MCF 10A (cell line): ENCODE data around the gene HOXC4. TPM values are rescaled to one million over a fixed set of nuclear protein-coding genes. Genes with fewer than 3 reads are reported as not detected.
"Not testable (repeated sequence)": the region's sequence is repeated elsewhere in the genome, so short reads cannot be mapped to it uniquely, and the experiment has no call there.

Source experiments
- BruUV-seq: library from RNA; stranded (reverse); fragments of 400-500 nt; replicated peaks from 2 replicates; lab custom pipeline; 2021; lab: Mats Ljungman, UMichigan
- CTCF ChIA-PET: fragments of 300-600 bp; sonication (Branson Sonifier 250); formaldehyde crosslinking; extraction: SDS; loops from one replicate; lab custom pipeline; 2021; ENCODE audit warnings: antibody characterized with exemption, inconsistent platforms; lab: Yijun Ruan, JAX
- POLR2A ChIA-PET: fragments of 300-600, 350-650 bp; sonication (Branson Sonifier 250); formaldehyde crosslinking; extraction: SDS; loops from one replicate; lab custom pipeline; 2020; ENCODE audit warnings: antibody characterized with exemption, inconsistent platforms; lab: Yijun Ruan, JAX
- DNase-seq: peaks from one replicate; pipeline ENCODE4 v3.0.0-alpha.2; 2018; ENCODE audit not compliant: unreplicated experiment
- H3K27ac Mint-ChIP-seq: one replicate; pipeline ENCODE4 v1.8.0; 2022; ENCODE audit warnings: mild to moderate bottlenecking, low read depth, mixed read lengths; ENCODE audit not compliant: unreplicated experiment
- H3K27me3 Mint-ChIP-seq: one replicate; pipeline ENCODE4 v1.8.0; 2022; ENCODE audit warnings: mixed read lengths; ENCODE audit not compliant: insufficient read depth, unreplicated experiment
- H3K36me3 Mint-ChIP-seq: one replicate; pipeline ENCODE4 v1.8.0; 2022; ENCODE audit warnings: mild to moderate bottlenecking, moderate library complexity, mixed read lengths; ENCODE audit not compliant: insufficient read depth, unreplicated experiment
- H3K4me1 Mint-ChIP-seq: one replicate; pipeline ENCODE4 v1.8.0; 2022; ENCODE audit warnings: mixed read lengths; ENCODE audit not compliant: insufficient read depth, unreplicated experiment
- H3K4me3 Mint-ChIP-seq: one replicate; pipeline ENCODE4 v1.8.0; 2022; ENCODE audit warnings: mild to moderate bottlenecking, moderate library complexity, mixed read lengths; ENCODE audit not compliant: unreplicated experiment
- H3K9me3 Mint-ChIP-seq: one replicate; pipeline ENCODE4 v1.8.0; 2022; ENCODE audit warnings: mixed read lengths; ENCODE audit not compliant: unreplicated experiment
- intact Hi-C: fragments of 100-400 bp; cut with micrococcal nuclease; formaldehyde crosslinking; loops from 2 replicates; pipeline ENCODE4 v1.14.1; 2022
- total RNA-seq: library from RNA; stranded (reverse); gene quantifications from 2 replicates; pipeline ENCODE4 v1.2.3, GENCODE V29; 2022
- TF ChIP-seq, protein P1 (sequence below): fragments of 200-600 bp; IDR thresholded peaks from one replicate; pipeline ENCODE4 v1.8.0; 2022; ENCODE audit warnings: antibody characterized with exemption, mild to moderate bottlenecking; ENCODE audit not compliant: unreplicated experiment

HOXC4 gene
- total RNA-seq, 1 experiment from 2014 or later: 1.7 TPM

DNA sequence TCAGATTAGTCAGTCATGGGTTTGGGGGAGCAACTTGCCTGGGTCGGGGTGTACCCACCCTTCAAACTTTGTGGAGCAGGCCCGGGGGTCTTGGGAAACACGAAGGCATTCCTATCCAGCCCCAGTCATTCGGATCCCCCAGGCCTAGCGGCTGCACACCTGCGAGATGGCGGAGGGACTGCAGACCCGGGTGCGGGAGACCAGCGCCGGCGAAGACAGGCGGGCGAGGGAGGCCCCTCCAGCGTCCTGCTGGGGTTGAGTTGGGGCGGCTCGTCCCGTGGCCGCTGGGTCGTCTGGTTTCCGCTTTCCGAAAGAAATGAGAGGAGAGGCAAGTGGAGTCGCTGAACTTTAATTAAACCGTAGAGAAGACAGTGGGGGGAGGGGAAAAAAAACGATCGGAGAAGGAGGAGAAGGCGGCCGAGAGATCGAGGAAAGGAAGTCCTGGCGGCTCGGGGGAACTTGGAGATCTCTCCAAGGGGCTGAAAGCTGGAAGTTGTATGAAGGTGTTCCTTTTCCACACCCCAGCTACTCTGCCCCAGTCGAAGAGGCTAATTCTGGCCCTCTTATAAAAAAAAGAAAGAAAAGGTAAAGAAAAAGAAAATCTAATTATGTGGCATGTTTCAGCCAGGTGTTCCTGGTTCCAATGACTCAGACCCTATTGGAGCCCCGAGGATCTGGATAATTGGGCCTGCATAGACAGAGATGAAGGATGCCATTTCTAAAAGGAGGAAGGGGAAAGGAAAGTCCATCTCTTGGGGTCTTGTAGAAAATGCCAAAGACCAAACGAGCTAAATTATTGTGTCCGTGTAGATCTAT, 28.2 kb downstream of the HOXC4 start:
- CTCF ChIA-PET, POLR2A ChIA-PET, H3K36me3 Mint-ChIP-seq, H3K27ac Mint-ChIP-seq, H3K4me3 Mint-ChIP-seq, H3K9me3 Mint-ChIP-seq, BruUV-seq, H3K4me1 Mint-ChIP-seq, DNase-seq, intact Hi-C loops: not testable (repeated sequence)
- peaks cover 32% of the 10 kb centered on the region for H3K27me3 Mint-ChIP-seq

DNA sequence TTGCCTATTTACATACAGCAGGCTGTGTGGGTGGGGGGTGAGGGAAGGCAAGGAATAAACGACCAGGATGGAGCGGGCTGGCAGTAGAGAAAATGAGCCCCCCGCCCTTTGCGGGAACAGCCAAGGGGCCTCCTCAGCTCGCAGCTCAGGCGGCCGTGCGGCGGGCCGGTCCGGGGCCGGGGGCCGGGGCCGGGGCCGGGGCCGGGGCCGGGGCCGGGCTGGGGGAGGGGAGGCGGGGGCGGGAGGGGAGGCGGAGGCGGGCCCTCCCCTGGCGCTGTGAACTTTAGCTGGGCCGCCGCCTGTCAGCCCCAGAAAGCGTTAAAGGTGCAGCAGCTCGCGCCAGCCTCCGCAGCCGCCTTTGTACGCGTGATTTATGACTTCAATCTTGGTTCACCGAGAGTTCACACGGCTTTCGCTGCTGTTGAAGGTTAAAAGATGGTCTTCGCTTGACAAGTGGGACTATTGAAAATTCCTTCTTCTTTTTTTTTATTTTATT, 28.8 kb downstream of the HOXC4 start:
- BruUV-seq: no TSS peak
- ChIA-PET CTCF (no interaction called here), POLR2A (no interaction called here)
- TF ChIP-seq, protein P1, sequence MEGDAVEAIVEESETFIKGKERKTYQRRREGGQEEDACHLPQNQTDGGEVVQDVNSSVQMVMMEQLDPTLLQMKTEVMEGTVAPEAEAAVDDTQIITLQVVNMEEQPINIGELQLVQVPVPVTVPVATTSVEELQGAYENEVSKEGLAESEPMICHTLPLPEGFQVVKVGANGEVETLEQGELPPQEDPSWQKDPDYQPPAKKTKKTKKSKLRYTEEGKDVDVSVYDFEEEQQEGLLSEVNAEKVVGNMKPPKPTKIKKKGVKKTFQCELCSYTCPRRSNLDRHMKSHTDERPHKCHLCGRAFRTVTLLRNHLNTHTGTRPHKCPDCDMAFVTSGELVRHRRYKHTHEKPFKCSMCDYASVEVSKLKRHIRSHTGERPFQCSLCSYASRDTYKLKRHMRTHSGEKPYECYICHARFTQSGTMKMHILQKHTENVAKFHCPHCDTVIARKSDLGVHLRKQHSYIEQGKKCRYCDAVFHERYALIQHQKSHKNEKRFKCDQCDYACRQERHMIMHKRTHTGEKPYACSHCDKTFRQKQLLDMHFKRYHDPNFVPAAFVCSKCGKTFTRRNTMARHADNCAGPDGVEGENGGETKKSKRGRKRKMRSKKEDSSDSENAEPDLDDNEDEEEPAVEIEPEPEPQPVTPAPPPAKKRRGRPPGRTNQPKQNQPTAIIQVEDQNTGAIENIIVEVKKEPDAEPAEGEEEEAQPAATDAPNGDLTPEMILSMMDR: no peak
- Mint-ChIP-seq H3K4me1 (no peaks in the 10 kb centered on the region), H3K27ac (no peak overlapping the region), H3K4me3 (no peak overlapping the region), H3K36me3 (no peaks in the 10 kb centered on the region), H3K9me3 (no peaks in the 10 kb centered on the region), H3K27me3 (peaks cover 32% of the 10 kb centered on the region)
- intact Hi-C loops: no loop called here
- DNase-seq: no peak

DNA sequence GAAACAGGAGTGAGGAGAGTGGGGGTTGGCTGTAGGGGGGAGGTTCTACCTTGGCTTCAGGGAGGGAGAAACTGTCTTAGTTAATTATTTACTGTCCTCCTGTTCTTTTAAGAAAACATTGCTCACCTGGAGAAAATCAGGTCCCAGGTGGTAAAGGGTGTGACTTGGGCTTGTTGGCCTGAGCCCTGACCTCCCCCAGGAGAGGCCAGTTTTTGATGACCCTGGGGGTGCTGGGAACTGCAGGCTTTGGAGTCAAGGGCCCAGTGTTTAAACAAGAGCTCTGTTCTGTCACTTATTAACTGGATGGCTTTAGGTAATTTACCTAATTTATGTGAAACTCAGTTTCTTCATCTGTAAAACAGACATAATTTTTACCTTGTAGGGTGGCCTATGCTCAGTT, 34.4 kb downstream of the HOXC4 start:
- DNase-seq, H3K4me3 Mint-ChIP-seq, H3K27ac Mint-ChIP-seq, BruUV-seq, intact Hi-C loops, H3K4me1 Mint-ChIP-seq, H3K9me3 Mint-ChIP-seq, POLR2A ChIA-PET, CTCF ChIA-PET, H3K36me3 Mint-ChIP-seq: not testable (repeated sequence)
- peaks cover 46% of the 10 kb centered on the region for H3K27me3 Mint-ChIP-seq

DNA sequence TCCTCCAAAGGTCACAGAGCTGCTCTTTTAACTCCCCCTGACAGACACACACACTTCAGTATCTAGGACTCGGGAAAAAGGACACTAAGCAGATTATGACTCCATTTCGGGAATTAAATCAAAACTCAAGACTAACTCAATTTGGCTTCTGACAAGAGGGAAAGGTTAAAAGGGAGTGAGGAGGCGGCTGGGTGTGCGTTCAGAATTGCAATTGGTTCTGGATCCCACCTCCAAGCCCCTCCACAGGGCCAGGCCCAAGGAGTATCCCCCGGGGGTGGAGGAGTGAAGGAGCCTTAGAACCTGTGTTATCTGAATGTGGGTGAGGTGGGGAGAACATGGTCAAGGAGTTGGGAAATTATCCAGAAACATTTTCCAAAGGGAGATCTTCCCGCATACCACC, 35.8 kb downstream of the HOXC4 start:
- H3K27ac Mint-ChIP-seq, H3K4me3 Mint-ChIP-seq: not testable (repeated sequence)

DNA sequence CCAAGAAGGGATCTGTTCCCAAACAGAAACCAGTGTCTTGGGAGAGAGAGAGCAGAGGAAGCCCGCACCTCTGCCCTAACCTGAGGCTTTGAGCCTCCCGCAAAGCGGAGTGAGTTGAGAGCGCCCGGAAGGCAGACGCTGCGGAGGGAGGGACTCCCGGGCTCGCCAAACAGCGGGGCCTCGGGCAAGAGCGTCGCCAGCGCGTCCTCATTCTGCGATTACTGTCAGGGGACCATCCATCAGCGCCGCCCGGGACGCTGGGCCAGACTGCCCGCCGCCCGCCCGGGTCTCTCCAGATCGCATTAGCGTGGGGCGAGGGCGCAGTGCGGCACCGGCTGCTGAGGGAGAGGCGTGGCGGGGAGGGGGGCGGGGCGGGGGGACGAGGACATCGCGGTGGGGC, 36.7 kb downstream of the HOXC4 start:
- H3K36me3 Mint-ChIP-seq, BruUV-seq, H3K4me1 Mint-ChIP-seq, POLR2A ChIA-PET, H3K27ac Mint-ChIP-seq, intact Hi-C loops, DNase-seq, CTCF ChIA-PET, H3K4me3 Mint-ChIP-seq, H3K9me3 Mint-ChIP-seq: not testable (repeated sequence)
- H3K27me3 Mint-ChIP-seq: peaks cover 41% of the 10 kb centered on the region

More for the DNA sequence above, 35.8 kb downstream of the HOXC4 start:
- POLR2A ChIA-PET, H3K36me3 Mint-ChIP-seq, BruUV-seq, intact Hi-C loops, H3K4me1 Mint-ChIP-seq, H3K9me3 Mint-ChIP-seq, DNase-seq, CTCF ChIA-PET: not testable (repeated sequence)
- H3K27me3 Mint-ChIP-seq: peaks cover 46% of the 10 kb centered on the region

DNA sequence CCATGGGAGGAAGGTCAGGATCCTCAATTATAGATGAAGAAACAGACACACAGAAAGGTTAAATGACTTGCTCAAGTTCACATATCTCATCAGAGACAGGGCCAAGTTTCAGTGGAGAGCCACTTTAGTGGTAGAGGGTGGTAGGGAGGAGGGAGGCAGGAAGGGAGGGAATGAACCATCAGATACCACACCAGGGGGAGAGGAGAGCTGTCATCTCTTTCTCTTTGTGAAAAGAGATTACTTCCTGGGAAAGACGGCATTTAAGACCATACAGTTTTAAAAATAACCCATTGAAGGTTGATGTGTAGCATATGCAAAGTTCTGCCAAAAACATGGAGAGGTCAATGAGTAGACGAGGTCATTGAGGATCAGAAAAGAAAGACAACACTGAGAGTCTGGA, 39.3 kb downstream of the HOXC4 start:
- H3K9me3 Mint-ChIP-seq, CTCF ChIA-PET: not testable (repeated sequence)

DNA sequence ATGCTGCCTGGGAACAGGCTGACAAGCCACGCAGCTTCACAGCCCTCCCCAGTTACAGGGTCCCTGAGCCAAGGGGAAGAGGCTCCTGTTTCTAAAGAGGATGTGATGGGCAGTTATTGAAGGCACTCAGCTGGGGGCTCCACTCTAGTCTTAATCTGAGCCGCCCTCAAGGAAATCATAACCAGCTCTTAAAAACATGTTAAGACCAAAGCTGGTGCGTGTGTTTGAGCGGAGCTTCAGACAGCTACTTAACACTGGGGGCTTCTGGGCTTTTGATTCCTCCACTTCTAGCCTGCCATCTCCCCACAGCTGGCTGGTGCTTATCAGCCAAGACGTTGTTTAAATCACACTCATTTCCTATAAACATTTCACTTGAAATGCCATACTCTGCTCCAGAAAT, 42.3 kb downstream of the HOXC4 start:
- POLR2A ChIA-PET, H3K4me3 Mint-ChIP-seq, DNase-seq, intact Hi-C loops, H3K27ac Mint-ChIP-seq, H3K9me3 Mint-ChIP-seq, H3K27me3 Mint-ChIP-seq, H3K36me3 Mint-ChIP-seq, H3K4me1 Mint-ChIP-seq, CTCF ChIA-PET, BruUV-seq: not testable (repeated sequence)

More for the DNA sequence above, 39.3 kb downstream of the HOXC4 start:
- POLR2A ChIA-PET, H3K27ac Mint-ChIP-seq, DNase-seq, H3K36me3 Mint-ChIP-seq, BruUV-seq, H3K4me1 Mint-ChIP-seq, H3K4me3 Mint-ChIP-seq, intact Hi-C loops: not testable (repeated sequence)
- peaks cover 25% of the 10 kb centered on the region for H3K27me3 Mint-ChIP-seq

DNA sequence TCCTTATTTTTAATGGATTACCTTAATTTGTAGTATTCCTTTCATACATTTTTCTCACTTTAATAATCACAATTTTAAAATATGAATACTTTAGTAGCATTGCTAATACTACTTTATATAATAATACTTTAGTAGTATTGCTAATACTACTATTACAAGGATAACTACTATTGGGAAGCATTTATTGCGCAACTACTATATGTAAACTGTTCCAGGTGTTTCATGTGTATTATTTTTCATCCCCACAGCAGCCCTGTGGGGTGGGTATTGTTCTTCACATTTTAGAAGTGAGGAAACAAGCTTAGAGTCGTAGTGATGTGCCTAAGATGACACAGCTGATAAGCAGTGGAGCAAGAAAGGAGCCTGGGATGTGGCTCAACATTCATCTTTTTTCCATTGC, 45.0 kb downstream of the HOXC4 start:
- not testable (repeated sequence) for H3K27ac Mint-ChIP-seq

More for the DNA sequence above, 45.0 kb downstream of the HOXC4 start:
- H3K4me3 Mint-ChIP-seq, intact Hi-C loops, POLR2A ChIA-PET, DNase-seq, H3K9me3 Mint-ChIP-seq, H3K36me3 Mint-ChIP-seq, BruUV-seq, H3K4me1 Mint-ChIP-seq: not testable (repeated sequence)
- CTCF ChIA-PET: interaction anchor here (0.6 to 0.7 kb wide), 2 partner anchors 76 to 309 kb away, joined by 4 to 6 read pairs; no protein-coding TSS in a partner anchor
- peaks cover 12% of the 10 kb centered on the region for H3K27me3 Mint-ChIP-seq
